ENCODE results near the gene BARHL1.

BARHL1 gene

GRCh38 chr9:132541051-132541450, 41.4 kb upstream of the BARHL1 start:
- CTCF ChIA-PET = no interaction called here
- no peak for TF ChIP-seq CTCF (IDR thresholded peaks at IDR 0.05; ENCODE audit: insufficient read depth, low read length, missing control alignments)
- H3K4me3 ChIP-seq (ENCODE audit: low read depth, low read length) = no peak overlapping the region
- DNase-seq (ENCODE audit: low read depth, low spot score) = no peak
- POLR2A ChIA-PET = no interaction called here

- no peak for TF ChIP-seq CTCF (IDR thresholded peaks at IDR 0.05; ENCODE audit: insufficient read depth, low read length, missing control alignments)
- no peak overlapping the region for H3K4me3 ChIP-seq (ENCODE audit: low read depth, low read length)
- DNase-seq (ENCODE audit: low read depth, low spot score) = no peak
- CTCF ChIA-PET = no interaction called here
- POLR2A ChIA-PET = no interaction called here
Observed at GRCh38 chr9:132541870-132542830, 40.3 kb upstream of the BARHL1 start.

- H3K4me3 ChIP-seq (ENCODE audit: low read depth, low read length) = no peak overlapping the region
- ChIA-PET CTCF (no interaction called here), POLR2A (no interaction called here)
- TF ChIP-seq CTCF (IDR thresholded peaks at IDR 0.05; ENCODE audit: insufficient read depth, low read length, missing control alignments) = no peak
- DNase-seq (ENCODE audit: low read depth, low spot score) = no peak
Observed at GRCh38 chr9:132543251-132543650, 39.2 kb upstream of the BARHL1 start.

GRCh38 chr9:132543960-132544359, 38.4 kb upstream of the BARHL1 start:
- H3K4me3 ChIP-seq (ENCODE audit: low read depth, low read length) = no peak overlapping the region
- no peak for TF ChIP-seq CTCF (IDR thresholded peaks at IDR 0.05; ENCODE audit: insufficient read depth, low read length, missing control alignments)

GRCh38 chr9:132545578-132545977, 36.8 kb upstream of the BARHL1 start:
- no peak for TF ChIP-seq CTCF (IDR thresholded peaks at IDR 0.05; ENCODE audit: insufficient read depth, low read length, missing control alignments)
- no peak for DNase-seq (ENCODE audit: low read depth, low spot score)
- ChIA-PET CTCF (no interaction called here), POLR2A (no interaction called here)
- no peak overlapping the region for H3K4me3 ChIP-seq (ENCODE audit: low read depth, low read length)

More at GRCh38 chr9:132543960-132544359, 38.4 kb upstream of the BARHL1 start:
- no peak for DNase-seq (ENCODE audit: low read depth, low spot score)
- ChIA-PET POLR2A (no interaction called here), CTCF (no interaction called here)

- no peak for DNase-seq (ENCODE audit: low read depth, low spot score)
- ChIA-PET POLR2A (no interaction called here), CTCF (interaction anchor here (1.1 kb wide), 1 partner anchor 18 kb away, joined by 4 read pairs; no protein-coding TSS in a partner anchor)
- H3K4me3 ChIP-seq (ENCODE audit: low read depth, low read length) = peak overlapping the region; percentile 12; the same call in 1 of the 2 replicates
- peak; percentile 35 for TF ChIP-seq CTCF (IDR thresholded peaks at IDR 0.05; ENCODE audit: insufficient read depth, low read length, missing control alignments)
Observed at GRCh38 chr9:132546148-132547051, 36.0 kb upstream of the BARHL1 start.
